GM12875 (cell line): Measurements from ENCODE around the gene SIGLEC10.
A peak's percentile ranks its signal among the peaks of the same experiment; 100 is the strongest.
"Not testable (repeated sequence)": the region's sequence is repeated elsewhere in the genome, so short reads cannot be mapped to it uniquely, and the experiment has no call there.

Experiments
- H3K4me3 ChIP-seq: one replicate; pipeline ENCODE4 v1.5.1; 2011; ENCODE audit warnings: low read depth, low read length, control low read depth
- TF ChIP-seq, protein P1 (sequence below): IDR thresholded peaks from 2 replicates; pipeline ENCODE4 v1.5.1; 2011; ENCODE audit warnings: low read depth, mild to moderate bottlenecking, control low read depth, inconsistent platforms, low read length, moderate library complexity, borderline replicate concordance; ENCODE audit not compliant: insufficient read depth

SIGLEC10 gene

GRCh38 chr19:51434456-51434855 lies 17.0 kb upstream of the SIGLEC10 start:
- TF ChIP-seq, protein P1, sequence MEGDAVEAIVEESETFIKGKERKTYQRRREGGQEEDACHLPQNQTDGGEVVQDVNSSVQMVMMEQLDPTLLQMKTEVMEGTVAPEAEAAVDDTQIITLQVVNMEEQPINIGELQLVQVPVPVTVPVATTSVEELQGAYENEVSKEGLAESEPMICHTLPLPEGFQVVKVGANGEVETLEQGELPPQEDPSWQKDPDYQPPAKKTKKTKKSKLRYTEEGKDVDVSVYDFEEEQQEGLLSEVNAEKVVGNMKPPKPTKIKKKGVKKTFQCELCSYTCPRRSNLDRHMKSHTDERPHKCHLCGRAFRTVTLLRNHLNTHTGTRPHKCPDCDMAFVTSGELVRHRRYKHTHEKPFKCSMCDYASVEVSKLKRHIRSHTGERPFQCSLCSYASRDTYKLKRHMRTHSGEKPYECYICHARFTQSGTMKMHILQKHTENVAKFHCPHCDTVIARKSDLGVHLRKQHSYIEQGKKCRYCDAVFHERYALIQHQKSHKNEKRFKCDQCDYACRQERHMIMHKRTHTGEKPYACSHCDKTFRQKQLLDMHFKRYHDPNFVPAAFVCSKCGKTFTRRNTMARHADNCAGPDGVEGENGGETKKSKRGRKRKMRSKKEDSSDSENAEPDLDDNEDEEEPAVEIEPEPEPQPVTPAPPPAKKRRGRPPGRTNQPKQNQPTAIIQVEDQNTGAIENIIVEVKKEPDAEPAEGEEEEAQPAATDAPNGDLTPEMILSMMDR, result no peak
- H3K4me3 ChIP-seq, result no peak overlapping the region

DNA sequence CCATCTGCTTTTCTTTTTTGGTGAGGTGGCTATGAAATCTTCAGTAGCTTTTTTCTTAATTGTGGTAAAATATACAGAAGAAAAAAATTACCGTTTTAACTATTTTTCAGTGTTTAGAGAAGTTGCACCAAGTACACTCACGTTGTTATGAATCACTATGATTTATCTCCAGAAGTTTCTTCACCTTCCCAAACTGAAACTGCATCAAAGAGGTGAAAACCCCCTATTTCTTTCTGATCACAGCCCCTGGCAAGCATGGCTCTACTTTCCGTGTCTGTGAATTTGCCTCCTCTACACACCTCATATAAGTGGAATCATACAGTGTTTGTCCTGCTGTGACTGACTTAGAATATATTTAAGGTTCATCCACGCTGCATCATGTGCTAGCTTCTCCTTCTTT lies 15.6 kb upstream of the SIGLEC10 start:
- TF ChIP-seq, protein P1, result no peak
- H3K4me3 ChIP-seq, result no peak overlapping the region

- TF ChIP-seq, protein P1, result no peak
These were observed 13.7 kb upstream of the SIGLEC10 start for GRCh38 chr19:51431124-51431523.

DNA sequence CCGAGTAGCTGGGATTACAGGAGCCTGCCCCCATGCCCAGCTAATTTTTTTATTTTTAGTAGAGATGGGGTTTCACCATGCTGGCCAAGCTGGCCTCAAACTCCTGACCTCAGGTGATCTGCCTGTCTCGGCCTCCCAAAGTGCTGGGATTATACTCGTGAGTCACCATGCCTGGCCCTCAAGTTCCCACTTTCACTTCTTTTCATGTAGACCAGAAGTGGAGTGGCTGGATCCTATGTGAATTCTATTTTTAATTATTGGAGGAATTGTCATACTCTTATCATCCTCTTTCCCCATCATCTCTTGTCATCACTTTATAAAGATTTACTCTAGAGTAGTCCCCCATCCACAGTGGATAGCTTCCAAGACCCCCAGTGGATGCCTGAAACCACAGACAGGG lies 12.8 kb upstream of the SIGLEC10 start:
- TF ChIP-seq, protein P1, result no peak
- no peak overlapping the region for H3K4me3 ChIP-seq

More at GRCh38 chr19:51431124-51431523, 13.7 kb upstream of the SIGLEC10 start:
- H3K4me3 ChIP-seq, result no peak overlapping the region

DNA sequence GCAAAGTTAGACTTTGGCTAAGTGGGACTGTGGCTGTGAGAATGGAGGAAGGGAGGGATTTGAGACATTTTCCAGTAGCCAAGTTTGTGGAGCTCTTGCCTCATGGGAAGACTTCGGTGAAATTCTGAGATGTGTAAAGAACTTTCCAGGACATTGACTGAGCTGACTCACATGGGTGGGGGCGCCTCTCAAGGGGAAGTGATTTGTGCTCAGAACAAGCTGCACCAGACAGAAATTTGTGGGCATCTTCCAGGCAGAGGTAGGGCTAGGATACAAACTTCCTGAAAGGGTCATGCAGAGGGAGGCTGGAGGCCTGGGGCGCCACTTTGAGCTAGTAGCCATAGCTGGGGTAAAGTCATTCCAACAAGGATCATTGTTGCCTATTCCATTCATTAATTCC lies 9.8 kb upstream of the SIGLEC10 start:
- H3K4me3 ChIP-seq, result no peak overlapping the region
- TF ChIP-seq, protein P1, result no peak

GRCh38 chr19:51422053-51422448 lies 4.6 kb upstream of the SIGLEC10 start:
- H3K4me3 ChIP-seq, result no peak overlapping the region
- TF ChIP-seq, protein P1, result peak; percentile 100

GRCh38 chr19:51421229-51422052 lies 4.0 kb upstream of the SIGLEC10 start:
- TF ChIP-seq, protein P1, result no peak
- no peak overlapping the region for H3K4me3 ChIP-seq

DNA sequence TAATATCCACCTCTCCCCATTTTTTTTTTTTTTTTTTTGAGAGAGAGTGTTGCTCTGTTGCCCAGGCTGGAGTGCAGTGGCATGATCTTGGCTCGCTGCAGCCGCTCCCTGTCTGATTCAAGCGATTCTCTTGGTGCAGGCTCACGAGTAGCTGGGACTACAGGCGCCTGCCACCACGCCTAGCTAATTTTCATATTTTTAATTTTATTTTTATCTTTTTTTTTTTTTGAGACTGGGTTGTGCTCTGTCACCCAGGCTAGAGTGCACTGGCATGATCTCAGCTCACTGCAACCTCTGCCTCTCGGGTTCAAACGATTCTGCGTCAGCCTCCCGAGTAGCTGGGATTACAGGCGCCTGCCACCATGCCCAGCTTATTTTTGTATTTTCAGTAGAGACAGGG lies 3.1 kb upstream of the SIGLEC10 start:
- not testable (repeated sequence) for H3K4me3 ChIP-seq
